ENCODE data around the gene MYO10.

MYO10 gene

DNA sequence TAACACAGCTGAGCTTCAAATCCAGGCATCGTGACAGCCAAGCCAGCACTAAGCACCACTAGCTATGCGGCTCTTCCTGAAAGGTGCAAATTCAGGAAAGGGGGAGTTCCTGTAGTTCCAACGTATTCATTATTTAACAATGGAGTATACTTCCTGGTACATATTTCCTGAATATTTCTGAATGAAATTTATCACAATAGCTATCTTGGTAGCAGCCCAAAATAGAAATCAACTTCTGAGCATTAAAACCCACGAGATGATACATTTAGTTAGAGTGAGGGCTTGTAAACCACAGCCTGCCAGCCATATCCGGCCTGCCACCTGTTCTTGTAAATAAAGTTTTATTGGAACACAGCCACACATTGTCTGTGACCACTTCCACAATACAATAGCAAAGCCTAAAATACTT lies 209.5 kb downstream of the MYO10 start (continued):
- TF ChIP-seq TSHZ2 (CRISPR knock-in tag; IDR thresholded peaks at IDR 0.05) (no peak), ARNTL (CRISPR knock-in tag; IDR thresholded peaks at IDR 0.05; ENCODE audit: borderline replicate concordance, low read depth) (no peak), ZFP30 (CRISPR knock-in tag; IDR thresholded peaks at IDR 0.05) (no peak), CSDC2 (CRISPR knock-in tag; IDR thresholded peaks at IDR 0.05) (no peak), OSR1 (CRISPR knock-in tag; IDR thresholded peaks at IDR 0.05) (no peak)

DNA sequence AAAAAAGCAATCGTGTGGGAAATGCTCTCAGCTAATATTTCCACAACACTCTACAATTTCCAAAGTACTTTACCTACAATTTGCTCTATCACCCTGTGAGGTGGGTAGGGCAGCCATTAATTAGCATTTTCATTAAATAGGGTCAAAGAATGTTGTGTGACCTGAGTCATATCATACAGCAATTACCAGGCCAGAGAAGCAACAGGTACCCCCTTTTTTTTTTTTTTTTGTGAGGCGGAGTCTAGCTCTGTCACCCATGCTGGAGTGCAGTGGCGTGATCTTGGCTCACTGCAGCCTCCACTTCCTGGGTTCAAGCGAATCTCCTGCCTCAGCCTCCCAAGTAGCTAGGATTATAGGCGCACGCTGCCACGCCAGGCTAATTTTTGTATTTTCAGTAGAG lies 210.5 kb downstream of the MYO10 start:
- TF ChIP-seq CSDC2 (CRISPR knock-in tag; IDR thresholded peaks at IDR 0.05) (no peak), ZNF8 (CRISPR knock-in tag; IDR thresholded peaks at IDR 0.05) (no peak), TSHZ2 (CRISPR knock-in tag; IDR thresholded peaks at IDR 0.05) (no peak), BACH2 (CRISPR knock-in tag; IDR thresholded peaks at IDR 0.05; ENCODE audit: borderline replicate concordance) (no peak)

GRCh38 chr5:16723821-16724220 lies 212.3 kb downstream of the MYO10 start:
- no peak for TF ChIP-seq POU6F1 (CRISPR knock-in tag; IDR thresholded peaks at IDR 0.05; ENCODE audit: borderline replicate concordance, low read depth)
- TF ChIP-seq BACH2 (CRISPR knock-in tag; IDR thresholded peaks at IDR 0.05; ENCODE audit: borderline replicate concordance), result no peak
- TF ChIP-seq ARNTL (CRISPR knock-in tag; IDR thresholded peaks at IDR 0.05; ENCODE audit: borderline replicate concordance, low read depth), result no peak
- no peak for TF ChIP-seq ESRRG (CRISPR knock-in tag; IDR thresholded peaks at IDR 0.05)
- no peak for TF ChIP-seq RARB (CRISPR knock-in tag; IDR thresholded peaks at IDR 0.05)
- no peak for TF ChIP-seq TCF4 (CRISPR knock-in tag; IDR thresholded peaks at IDR 0.05; ENCODE audit: borderline replicate concordance)
- TF ChIP-seq, protein P1, sequence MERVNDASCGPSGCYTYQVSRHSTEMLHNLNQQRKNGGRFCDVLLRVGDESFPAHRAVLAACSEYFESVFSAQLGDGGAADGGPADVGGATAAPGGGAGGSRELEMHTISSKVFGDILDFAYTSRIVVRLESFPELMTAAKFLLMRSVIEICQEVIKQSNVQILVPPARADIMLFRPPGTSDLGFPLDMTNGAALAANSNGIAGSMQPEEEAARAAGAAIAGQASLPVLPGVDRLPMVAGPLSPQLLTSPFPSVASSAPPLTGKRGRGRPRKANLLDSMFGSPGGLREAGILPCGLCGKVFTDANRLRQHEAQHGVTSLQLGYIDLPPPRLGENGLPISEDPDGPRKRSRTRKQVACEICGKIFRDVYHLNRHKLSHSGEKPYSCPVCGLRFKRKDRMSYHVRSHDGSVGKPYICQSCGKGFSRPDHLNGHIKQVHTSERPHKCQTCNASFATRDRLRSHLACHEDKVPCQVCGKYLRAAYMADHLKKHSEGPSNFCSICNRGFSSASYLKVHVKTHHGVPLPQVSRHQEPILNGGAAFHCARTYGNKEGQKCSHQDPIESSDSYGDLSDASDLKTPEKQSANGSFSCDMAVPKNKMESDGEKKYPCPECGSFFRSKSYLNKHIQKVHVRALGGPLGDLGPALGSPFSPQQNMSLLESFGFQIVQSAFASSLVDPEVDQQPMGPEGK (CRISPR knock-in tag; IDR thresholded peaks at IDR 0.05; ENCODE audit: borderline replicate concordance), result no peak
- no peak for TF ChIP-seq ZFP3 (CRISPR knock-in tag; IDR thresholded peaks at IDR 0.05)
- TF ChIP-seq ZFP30 (CRISPR knock-in tag; IDR thresholded peaks at IDR 0.05), result no peak
- TF ChIP-seq TSHZ2 (CRISPR knock-in tag; IDR thresholded peaks at IDR 0.05), result no peak
- no peak for TF ChIP-seq ZNF8 (CRISPR knock-in tag; IDR thresholded peaks at IDR 0.05)
- TF ChIP-seq, protein P2, sequence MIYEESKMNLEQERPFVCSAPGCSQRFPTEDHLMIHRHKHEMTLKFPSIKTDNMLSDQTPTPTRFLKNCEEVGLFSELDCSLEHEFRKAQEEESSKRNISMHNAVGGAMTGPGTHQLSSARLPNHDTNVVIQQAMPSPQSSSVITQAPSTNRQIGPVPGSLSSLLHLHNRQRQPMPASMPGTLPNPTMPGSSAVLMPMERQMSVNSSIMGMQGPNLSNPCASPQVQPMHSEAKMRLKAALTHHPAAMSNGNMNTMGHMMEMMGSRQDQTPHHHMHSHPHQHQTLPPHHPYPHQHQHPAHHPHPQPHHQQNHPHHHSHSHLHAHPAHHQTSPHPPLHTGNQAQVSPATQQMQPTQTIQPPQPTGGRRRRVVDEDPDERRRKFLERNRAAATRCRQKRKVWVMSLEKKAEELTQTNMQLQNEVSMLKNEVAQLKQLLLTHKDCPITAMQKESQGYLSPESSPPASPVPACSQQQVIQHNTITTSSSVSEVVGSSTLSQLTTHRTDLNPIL (CRISPR knock-in tag; IDR thresholded peaks at IDR 0.05; ENCODE audit: low read depth), result no peak
- no peak for TF ChIP-seq ISL1 (CRISPR knock-in tag; IDR thresholded peaks at IDR 0.05)
- TF ChIP-seq SNAI2 (CRISPR knock-in tag; IDR thresholded peaks at IDR 0.05), result no peak
- TF ChIP-seq CSRNP3 (CRISPR knock-in tag; IDR thresholded peaks at IDR 0.05), result no peak
- ATAC-seq, result no peak

More for the DNA sequence above, 210.5 kb downstream of the MYO10 start:
- no peak for ATAC-seq
